Vagina (tissue), 2 donors: ENCODE measurements around the gene PTPRG. TPM values are rescaled to one million over a fixed set of nuclear protein-coding genes. Genes with fewer than 3 reads are reported as not detected.

Experiments used
- DNase-seq, 2 donors: peaks; one replicate each; pipeline ENCODE4 v3.0.0-alpha.2; 2017; ENCODE audit errors: extremely low spot score in 2 of 2
- H3K27ac ChIP-seq: fragments of 200-600 bp; sonication (generic); one replicate; pipeline ENCODE4 v1.5.1; 2019
- H3K27me3 ChIP-seq: fragments of 200-600 bp; sonication (generic); one replicate; pipeline ENCODE4 v1.5.1; 2019
- H3K36me3 ChIP-seq, 2 donors: fragments of 200-600 bp; sonication (generic); one replicate each; pipeline ENCODE4 v1.5.1; 2017 to 2019
- H3K4me1 ChIP-seq: fragments of 200-600 bp; sonication (generic); one replicate; pipeline ENCODE4 v1.5.1; 2019
- H3K4me3 ChIP-seq, 2 donors: fragments of 200-600 bp; sonication (generic); 1 replicate in 1 of 2; 2 replicates in 1 of 2; pipeline ENCODE4 v1.5.1; 2016 to 2019
- H3K9me3 ChIP-seq: fragments of 200-600 bp; sonication (generic); one replicate; pipeline ENCODE4 v1.5.1; 2019
- POLR2A ChIP-seq, 2 donors: fragments of 450-650 bp; IDR thresholded peaks; one replicate each; pipeline ENCODE4 v1.6.1; 2017; ENCODE audit warnings: antibody characterized with exemption in 2 of 2, mild to moderate bottlenecking in 2 of 2, moderate library complexity in 2 of 2
- POLR2AphosphoS5 ChIP-seq, 2 donors: sonication (generic); formaldehyde crosslinking; IDR thresholded peaks; one replicate each; pipeline ENCODE4 v1.9.0; 2017; ENCODE audit warnings: antibody characterized with exemption in 2 of 2, mild to moderate bottlenecking in 2 of 2, low read depth in 1 of 2; ENCODE audit not compliant: insufficient read depth in 1 of 2
- intact Hi-C: fragments of 100-400 bp; cut with DNase I; formaldehyde crosslinking; loops from one replicate; pipeline ENCODE4 v1.15.1; 2023
- total RNA-seq: library from RNA; depleted of rRNA; stranded (reverse); fragments of >200 nt; gene quantifications from one replicate; pipeline ENCODE4 v1.2.3, GENCODE V29; 2016
- TF ChIP-seq, protein P1 (sequence below), 3 experiments: fragments of 450-650 bp in 2 of 3; fragments of 200-600 bp in 1 of 3; sonication (generic) in 1 of 3; IDR thresholded peaks; one replicate each; pipeline ENCODE4 v1.5.1; 2017 to 2019; ENCODE audit warnings: antibody characterized with exemption in 3 of 3, mild to moderate bottlenecking in 2 of 3, moderate library complexity in 2 of 3

The PTPRG gene
- total RNA-seq, 1 donor from 2014 or later, result 47.6 TPM

- intact Hi-C loops, result no loop called here
- TF ChIP-seq, protein P1, sequence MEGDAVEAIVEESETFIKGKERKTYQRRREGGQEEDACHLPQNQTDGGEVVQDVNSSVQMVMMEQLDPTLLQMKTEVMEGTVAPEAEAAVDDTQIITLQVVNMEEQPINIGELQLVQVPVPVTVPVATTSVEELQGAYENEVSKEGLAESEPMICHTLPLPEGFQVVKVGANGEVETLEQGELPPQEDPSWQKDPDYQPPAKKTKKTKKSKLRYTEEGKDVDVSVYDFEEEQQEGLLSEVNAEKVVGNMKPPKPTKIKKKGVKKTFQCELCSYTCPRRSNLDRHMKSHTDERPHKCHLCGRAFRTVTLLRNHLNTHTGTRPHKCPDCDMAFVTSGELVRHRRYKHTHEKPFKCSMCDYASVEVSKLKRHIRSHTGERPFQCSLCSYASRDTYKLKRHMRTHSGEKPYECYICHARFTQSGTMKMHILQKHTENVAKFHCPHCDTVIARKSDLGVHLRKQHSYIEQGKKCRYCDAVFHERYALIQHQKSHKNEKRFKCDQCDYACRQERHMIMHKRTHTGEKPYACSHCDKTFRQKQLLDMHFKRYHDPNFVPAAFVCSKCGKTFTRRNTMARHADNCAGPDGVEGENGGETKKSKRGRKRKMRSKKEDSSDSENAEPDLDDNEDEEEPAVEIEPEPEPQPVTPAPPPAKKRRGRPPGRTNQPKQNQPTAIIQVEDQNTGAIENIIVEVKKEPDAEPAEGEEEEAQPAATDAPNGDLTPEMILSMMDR (IDR thresholded peaks at IDR 0.05), result no peak
- TF ChIP-seq POLR2A (IDR thresholded peaks at IDR 0.05) (no peak), POLR2AphosphoS5 (IDR thresholded peaks at IDR 0.05; ENCODE audit: insufficient read depth in 1 of 2, low read depth in 1 of 2) (no peak)
- Histone ChIP-seq H3K27me3 (no peaks in the 10 kb centered on the region), H3K4me1 (peaks cover 16% of the 10 kb centered on the region), H3K9me3 (no peaks in the 10 kb centered on the region), H3K27ac (no peak overlapping the region), H3K36me3 (no peaks in the 10 kb centered on the region), H3K4me3 (no peak overlapping the region)
- DNase-seq, result no peak
These were observed 56.9 kb downstream of the PTPRG start for GRCh38 chr3:61618231-61618630.

- no peak overlapping the region for H3K27ac ChIP-seq
- TF ChIP-seq POLR2AphosphoS5 (IDR thresholded peaks at IDR 0.05; ENCODE audit: insufficient read depth in 1 of 2, low read depth in 1 of 2), result no peak
- TF ChIP-seq, protein P1 (IDR thresholded peaks at IDR 0.05), result no peak
- no peak for TF ChIP-seq POLR2A (IDR thresholded peaks at IDR 0.05)
These were observed 57.5 kb downstream of the PTPRG start for GRCh38 chr3:61618871-61619270.

DNA sequence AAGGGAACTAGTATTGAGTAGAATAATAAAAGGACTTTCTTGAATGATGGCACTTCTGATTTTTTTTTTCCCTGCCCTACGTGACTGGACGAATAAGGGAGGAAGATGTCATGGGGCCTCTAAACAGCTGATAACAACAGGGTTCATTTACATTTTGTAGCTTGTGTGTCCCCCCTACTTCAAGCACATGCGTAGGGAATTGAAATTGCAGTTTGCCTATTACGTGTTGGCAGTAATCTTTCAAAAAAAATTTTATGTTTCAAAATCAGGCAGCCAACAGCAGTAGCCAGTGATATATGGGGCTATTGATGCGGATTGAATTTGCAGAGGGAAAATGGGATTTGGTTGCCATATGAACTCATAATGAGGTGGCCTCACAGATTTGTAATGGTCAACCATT, 58.7 kb downstream of the PTPRG start:
- H3K4me1 ChIP-seq, result peaks cover 16% of the 10 kb centered on the region
- no peak overlapping the region for H3K27ac ChIP-seq
- H3K9me3 ChIP-seq, result no peaks in the 10 kb centered on the region
- H3K36me3 ChIP-seq, result no peaks in the 10 kb centered on the region
- intact Hi-C loops, result no loop called here
- H3K27me3 ChIP-seq, result no peaks in the 10 kb centered on the region
- TF ChIP-seq, protein P1 (IDR thresholded peaks at IDR 0.05), result no peak
- TF ChIP-seq POLR2A (IDR thresholded peaks at IDR 0.05) (no peak), POLR2AphosphoS5 (IDR thresholded peaks at IDR 0.05; ENCODE audit: insufficient read depth in 1 of 2, low read depth in 1 of 2) (no peak)
- no peak overlapping the region for H3K4me3 ChIP-seq
- DNase-seq, result no peak

More at GRCh38 chr3:61618871-61619270, 57.5 kb downstream of the PTPRG start:
- H3K27me3 ChIP-seq, result no peaks in the 10 kb centered on the region
- H3K9me3 ChIP-seq, result no peaks in the 10 kb centered on the region
- DNase-seq, result no peak
- H3K4me3 ChIP-seq, result no peak overlapping the region
- H3K36me3 ChIP-seq, result no peaks in the 10 kb centered on the region
- H3K4me1 ChIP-seq, result peaks cover 16% of the 10 kb centered on the region
- intact Hi-C loops, result no loop called here

DNA sequence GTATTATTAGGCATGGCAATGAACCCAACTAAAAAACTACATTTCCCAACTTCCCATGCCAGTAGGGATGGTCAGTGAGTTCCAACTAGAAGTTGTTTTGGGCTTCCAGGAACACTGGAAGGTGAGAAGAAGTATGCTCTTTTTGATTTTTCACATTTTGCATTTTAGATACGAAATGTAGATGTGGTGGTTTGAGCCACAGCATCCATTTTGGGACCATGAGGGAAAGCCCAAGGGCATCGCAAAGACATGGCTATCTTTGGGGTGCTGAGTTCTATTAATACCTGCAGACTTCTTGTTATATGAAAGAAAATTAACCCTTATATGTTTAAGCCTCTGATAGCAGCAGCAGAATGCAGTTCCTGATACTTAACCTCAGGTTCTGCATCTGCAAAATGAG, 62.9 kb downstream of the PTPRG start:
- intact Hi-C loops, result no loop called here
- Histone ChIP-seq H3K36me3 (no peaks in the 10 kb centered on the region), H3K9me3 (no peaks in the 10 kb centered on the region), H3K27ac (no peak overlapping the region), H3K4me1 (no peaks in the 10 kb centered on the region), H3K27me3 (no peaks in the 10 kb centered on the region), H3K4me3 (no peak overlapping the region)
- no peak for TF ChIP-seq POLR2AphosphoS5 (IDR thresholded peaks at IDR 0.05; ENCODE audit: insufficient read depth in 1 of 2, low read depth in 1 of 2)
- TF ChIP-seq, protein P1 (IDR thresholded peaks at IDR 0.05), result no peak
- TF ChIP-seq POLR2A (IDR thresholded peaks at IDR 0.05), result no peak
- DNase-seq, result no peak

DNA sequence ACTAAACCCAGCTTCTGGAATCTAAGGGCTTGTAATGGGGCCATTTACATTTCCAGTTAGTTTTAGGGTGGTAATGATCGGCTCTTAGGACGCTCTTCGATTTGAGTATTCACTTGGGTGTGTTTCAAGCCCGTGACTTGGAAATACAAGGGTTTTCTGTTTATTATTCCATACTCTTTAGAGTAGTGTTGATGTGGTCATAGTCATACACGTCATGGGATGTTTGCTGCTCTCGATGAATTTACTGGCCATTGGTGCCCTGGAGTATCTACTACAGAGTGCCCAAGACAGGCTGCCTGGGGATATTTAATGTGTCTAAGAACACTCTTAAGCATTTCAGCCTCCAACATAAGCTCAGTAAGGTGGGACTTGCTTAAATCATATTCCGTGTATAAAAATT, 64.1 kb downstream of the PTPRG start:
- no peak for DNase-seq
- no peak overlapping the region for H3K4me3 ChIP-seq
- no peaks in the 10 kb centered on the region for H3K4me1 ChIP-seq
- no peaks in the 10 kb centered on the region for H3K36me3 ChIP-seq
- TF ChIP-seq, protein P1 (IDR thresholded peaks at IDR 0.05), result no peak
- TF ChIP-seq POLR2A (IDR thresholded peaks at IDR 0.05) (no peak), POLR2AphosphoS5 (IDR thresholded peaks at IDR 0.05; ENCODE audit: insufficient read depth in 1 of 2, low read depth in 1 of 2) (no peak)
- no peak overlapping the region for H3K27ac ChIP-seq
- intact Hi-C loops, result no loop called here
- no peaks in the 10 kb centered on the region for H3K9me3 ChIP-seq
- no peaks in the 10 kb centered on the region for H3K27me3 ChIP-seq
